GOT3 (cell line): ENCODE results near the gene EPB41L4A.
"Not testable (repeated sequence)": the region's sequence is repeated elsewhere in the genome, so short reads cannot be mapped to it uniquely, and the experiment has no call there.

Experiments
- DNase-seq: peaks from one replicate; lab custom pipeline; 2025; ENCODE audit warnings: mixed read lengths; lab: John Stamatoyannopoulos, UW

EPB41L4A gene

DNA sequence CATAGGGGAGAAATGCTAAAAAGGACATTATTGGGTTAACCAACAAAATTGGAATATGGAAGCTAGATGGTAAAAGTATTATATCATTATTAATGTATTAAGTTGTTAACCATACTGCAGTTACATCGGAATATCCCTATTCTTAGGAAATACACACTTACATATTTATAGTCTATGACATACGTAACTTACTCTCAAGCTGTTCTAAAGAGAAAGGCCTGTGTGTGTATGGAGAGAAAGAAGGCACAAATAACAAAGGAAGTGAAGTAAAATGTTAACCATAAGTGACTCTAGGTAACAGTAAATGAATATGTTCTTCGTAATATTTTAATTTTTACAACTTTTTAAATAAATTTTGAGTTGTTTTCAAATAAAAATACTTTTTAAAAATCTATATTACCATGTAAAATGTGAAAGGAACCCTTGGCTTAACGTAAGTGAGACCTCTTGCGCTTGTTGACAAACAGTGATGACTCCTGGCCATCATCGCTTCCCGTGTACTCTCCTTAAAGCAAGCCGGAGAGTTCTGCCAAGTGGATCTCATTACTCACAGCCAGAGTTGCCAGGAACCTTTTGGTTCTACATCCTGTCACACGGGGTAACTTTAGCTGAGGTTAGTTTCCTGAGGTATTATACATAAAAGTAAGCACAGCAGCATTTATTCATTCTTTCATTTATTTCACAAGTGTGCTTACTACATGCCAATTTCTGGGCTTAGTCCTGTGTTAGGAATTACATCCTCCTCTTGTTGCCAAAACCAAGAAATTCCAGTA is 165.4 kb downstream of the EPB41L4A start:
- DNase-seq = no peak

DNA sequence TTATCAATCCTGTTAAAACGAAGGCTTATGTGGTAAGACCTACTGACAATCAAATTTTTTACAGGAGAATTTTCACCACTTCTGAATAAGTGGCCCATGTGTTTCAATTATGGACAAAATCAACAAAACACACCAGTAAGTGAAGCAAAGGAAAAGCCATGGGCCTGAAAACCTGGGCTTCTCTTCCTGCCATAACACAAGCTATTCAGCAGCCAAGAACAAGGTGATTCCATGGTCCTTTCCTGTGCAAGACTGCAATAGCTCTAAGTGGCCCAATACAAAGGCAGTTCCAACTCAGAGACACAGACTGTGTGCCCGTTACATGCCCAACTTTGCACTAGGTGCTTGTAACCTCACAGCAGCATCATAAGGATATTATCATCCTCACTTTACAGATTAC is 168.5 kb downstream of the EPB41L4A start:
- DNase-seq = no peak

DNA sequence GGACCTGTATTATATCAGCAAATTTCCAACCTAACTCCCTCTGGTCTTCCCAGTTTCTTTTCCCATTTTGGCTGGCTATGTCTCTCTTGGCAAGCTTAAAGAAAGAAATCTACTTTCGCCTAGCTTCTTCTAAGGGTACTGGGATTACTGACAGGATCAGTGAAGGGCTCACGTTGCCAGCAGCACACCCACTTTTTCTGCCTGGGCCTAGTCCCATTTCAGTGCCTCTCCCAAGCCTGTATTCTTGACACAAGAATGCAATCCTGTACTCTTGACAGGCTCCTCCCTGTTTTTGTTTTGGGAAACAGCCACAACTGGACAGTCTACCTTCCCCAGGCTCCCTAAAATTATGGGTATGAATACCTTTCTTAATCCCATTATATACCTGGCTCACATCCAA is 170.5 kb downstream of the EPB41L4A start:
- DNase-seq = no peak

DNA sequence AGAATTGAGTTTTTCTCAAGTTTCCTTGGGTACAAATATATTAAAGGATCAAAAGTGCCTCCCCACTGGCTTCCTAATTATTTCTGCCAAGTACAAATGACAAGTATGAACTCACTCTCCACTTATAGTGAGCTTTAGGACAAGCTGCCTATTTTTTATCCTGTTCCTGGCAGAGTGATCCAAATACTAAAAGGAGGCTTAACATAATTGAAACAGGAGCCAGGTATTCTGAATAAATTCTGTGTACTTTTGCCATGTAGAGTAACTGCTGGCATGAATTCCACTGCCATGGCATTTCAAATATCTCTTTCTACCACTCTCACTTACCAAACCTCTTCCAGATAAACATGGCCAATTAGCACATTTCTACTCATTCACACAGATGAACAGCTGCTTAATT is 171.1 kb downstream of the EPB41L4A start:
- no peak for DNase-seq

DNA sequence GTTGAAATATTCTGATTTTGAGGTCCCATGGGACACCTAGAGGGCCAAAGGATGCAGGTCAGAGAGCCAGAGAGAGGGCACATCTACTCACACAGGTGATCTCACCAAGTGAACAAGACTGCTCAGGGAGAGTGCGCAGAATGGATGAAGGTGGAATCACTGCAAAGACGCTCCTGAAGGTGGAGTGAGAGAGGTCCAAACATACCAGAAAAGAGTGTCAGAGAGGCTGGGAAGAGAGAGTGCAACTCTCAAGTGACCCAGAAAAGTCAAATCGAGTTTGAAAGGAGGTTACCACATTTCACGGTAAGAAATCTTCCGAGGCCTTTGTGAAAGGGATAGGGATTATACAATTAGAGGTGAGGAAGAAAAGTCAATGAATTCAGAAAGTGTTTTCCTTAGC is 173.4 kb downstream of the EPB41L4A start:
- DNase-seq = no peak

DNA sequence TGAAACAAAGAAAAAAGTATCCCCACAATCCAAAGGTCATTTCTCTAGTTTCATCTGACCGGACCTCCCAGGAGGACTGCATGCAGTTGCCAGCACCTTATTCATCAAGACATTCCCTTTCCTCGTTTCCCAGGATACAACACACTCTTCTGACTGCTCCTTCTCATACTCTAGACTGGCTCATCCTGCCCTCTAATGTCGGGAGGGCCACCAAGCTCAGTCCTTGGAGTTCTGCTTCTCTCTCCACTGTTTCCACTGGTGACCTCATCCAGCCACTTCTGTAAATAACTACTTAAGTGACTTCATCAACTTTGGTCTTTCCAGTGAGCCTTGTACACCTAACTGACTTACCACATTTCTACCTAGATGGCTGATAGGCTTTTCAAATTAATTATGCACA is 179.1 kb downstream of the EPB41L4A start:
- DNase-seq = no peak

DNA sequence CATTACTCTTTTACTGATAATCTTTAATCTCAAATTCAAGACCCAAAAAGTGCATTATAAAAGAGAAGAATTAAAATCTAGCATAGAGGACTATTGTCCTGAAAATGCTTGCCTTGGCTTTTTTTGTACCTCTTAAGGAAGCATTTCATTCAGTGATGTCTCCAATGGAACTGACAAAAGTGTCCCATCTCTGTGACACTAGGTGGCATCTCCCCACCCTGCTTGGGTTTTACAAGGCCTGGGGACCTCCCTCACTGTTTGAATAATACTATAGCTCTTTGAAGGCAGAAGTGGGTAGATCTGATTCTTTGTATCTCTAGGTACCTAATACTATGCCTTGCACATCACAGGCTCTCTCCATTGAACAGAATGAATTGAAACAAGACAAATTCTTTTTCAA is 180.6 kb downstream of the EPB41L4A start:
- no peak for DNase-seq

DNA sequence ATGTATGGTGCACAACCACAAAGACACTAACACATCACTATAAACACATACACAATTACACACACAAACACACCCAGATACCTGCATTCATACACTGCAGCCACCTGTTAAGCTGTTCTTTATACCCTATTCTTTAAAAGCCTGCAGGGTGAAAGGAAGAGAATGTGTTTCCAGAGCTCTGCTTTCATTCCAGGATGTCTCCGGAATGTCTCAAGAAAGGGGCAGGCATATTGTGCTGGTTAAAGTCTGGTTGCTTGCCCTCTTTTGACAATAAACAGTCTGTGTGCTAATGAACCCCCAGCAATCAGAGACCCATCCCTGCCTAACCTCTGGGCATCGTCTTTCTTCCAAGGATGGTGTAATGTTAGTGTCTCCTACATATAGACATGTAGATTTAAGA is 181.6 kb downstream of the EPB41L4A start:
- no peak for DNase-seq

DNA sequence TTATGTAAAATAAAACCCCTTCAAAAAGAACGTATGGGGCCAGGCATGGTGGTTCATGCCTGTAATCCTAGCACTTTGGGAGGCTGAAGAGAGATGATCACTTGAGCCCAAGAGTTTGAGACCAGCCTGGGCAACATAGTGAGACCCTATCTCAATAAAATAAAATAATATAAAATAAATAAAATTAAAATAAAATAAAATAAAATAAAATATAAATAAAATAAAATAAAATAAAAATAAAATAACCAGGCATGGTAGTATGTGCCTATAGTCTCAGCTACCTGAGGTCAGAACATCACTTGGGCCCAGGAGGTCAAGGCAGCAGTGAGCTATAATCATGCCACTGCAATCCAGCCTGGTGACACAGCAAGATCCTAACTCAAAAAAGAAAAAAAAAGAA is 185.1 kb downstream of the EPB41L4A start:
- no peak for DNase-seq

DNA sequence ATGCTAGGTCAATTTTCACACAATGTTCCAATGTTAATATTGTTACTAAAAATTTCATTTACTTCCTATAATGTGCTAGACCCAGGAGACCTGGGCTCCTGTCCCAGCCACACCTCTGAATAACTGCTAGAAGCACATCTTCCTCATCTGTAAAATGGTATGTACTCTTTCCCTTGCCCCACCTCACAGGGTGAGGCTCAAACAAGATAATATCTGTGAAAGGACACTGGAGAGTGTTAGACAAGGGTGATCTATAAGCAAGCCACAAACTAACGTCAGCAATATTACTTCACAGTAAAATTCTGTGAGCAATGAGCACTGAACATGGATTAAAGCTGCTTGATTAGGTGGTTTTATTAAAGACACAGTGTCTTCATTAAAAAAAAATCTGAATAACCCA is 186.4 kb downstream of the EPB41L4A start:
- no peak for DNase-seq

DNA sequence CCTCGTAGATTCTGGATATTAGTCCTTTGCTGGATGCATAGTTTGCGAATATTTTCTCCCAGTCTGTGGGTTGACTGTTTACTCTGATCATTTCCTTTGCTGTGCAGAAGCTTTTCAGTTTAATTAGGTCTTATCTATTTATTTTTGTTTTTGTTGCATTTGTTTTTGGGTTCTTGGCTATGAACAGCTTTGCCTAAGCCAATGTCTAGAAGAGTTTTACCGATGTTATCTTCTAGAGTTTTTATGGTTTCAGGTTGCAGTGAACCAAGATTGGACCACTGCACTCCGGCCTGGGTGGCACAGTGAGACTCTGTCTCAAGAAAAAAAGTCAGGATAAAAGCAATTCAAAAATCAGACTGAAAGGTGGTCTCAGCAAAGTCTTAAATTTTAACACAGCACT is 188.5 kb downstream of the EPB41L4A start:
- no peak for DNase-seq

DNA sequence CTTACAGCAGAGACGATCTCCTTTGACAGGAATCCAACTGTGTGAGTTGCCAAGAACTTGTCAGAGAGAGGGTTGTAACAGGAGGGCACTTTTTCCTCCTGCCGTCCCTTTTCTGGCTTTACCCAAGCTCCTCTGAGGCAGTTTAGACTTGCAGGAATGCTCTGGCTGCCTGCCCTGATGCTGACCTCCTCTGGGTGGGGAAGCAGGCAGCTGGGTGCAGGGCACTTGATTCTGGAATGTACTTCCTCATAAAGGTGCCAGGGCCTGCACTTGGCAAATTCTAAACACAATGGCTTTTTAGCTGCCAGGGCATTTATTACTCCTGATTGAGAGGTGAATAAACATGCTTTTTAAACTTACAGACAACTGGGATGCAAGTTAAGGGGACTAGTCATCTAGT is 190.4 kb downstream of the EPB41L4A start:
- no peak for DNase-seq

DNA sequence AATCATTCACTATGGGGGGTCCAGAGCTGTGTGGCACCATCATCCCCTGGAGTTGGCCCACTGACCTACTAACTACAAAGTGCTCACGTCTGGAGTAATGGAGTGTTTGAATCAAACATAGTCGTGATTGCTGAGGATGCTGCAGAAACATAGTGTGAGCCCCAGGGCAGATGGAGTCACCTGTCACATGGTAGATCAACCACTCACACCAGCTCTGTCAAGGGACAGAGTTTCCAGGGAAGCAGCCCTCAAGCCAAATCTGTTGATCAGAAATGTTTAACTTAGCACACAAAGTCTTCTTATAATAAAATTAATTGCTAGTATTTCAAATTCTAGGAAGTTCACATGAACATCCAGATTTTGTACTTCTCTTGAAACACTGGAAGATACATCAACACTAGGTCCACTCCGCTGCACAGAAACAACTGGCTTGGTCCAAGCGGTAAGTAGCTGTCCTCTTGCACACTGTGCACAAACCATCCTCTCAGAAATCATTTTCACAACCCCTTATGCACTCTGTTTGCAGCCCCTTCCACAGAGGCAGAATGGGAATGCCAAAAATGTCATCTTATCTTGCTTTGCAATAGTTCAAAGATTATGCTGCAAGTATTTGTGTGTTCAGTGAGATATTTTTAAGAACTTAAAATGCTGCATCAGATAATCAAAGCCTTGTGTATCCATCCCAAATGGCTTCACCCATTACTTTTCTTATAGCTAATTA is 191.0 kb downstream of the EPB41L4A start:
- DNase-seq = no peak

DNA sequence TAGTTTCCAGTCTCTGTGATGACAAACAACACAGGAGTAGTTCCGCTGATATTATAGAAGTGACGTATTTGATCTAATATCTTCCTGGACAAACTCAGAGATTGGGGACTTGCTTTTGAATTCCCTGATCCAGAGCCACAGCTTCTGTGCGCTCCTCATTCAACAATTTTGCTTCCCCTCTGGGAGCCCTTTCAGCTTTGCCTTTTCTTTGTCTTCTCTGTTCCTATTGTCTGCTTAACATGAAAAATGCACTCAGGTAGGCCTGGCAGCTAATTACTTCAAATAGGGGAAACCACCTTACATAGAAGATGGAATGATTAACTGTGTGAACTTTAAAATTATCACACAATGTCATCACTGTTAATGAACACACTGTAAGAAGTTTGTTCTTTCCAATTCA is 192.9 kb downstream of the EPB41L4A start:
- DNase-seq = no peak

DNA sequence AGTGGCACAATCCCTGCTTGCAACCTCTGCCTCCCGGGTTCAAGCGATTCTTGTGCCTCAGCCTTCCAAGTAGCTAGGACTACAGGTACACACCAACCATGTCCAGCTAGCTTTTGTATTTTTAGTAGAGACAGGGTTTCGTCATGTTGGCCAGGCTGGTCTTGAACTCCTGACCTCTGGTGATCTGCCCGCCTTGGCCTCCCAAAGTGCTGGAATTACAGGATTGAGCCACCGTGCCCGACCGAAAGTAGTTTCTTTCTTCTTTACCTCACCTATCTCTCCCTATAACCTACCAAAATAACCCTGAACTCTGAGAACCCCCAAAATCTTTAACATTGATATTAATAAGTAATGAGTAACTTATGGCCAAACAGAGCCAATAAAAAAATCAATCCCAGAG is 196.1 kb downstream of the EPB41L4A start:
- not testable (repeated sequence) for DNase-seq

DNA sequence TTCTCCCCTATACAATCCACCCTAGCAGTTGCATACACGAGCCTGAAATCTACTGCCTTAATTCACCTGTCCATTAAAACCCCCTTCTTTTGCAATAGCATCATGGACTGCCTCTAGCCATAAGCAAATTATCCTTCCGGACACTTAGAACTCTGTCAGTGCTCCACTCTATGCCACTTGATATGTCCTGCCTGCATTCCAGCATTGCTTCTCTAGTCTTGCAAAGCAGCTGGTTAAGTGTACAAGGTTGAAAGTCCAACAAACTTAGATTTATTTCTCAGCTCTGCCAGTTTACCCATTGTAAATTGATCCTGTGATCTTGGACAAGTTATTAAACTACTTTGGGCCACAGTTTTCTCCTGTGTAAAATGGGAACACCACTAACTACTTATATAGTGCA is 197.9 kb downstream of the EPB41L4A start:
- no peak for DNase-seq

DNA sequence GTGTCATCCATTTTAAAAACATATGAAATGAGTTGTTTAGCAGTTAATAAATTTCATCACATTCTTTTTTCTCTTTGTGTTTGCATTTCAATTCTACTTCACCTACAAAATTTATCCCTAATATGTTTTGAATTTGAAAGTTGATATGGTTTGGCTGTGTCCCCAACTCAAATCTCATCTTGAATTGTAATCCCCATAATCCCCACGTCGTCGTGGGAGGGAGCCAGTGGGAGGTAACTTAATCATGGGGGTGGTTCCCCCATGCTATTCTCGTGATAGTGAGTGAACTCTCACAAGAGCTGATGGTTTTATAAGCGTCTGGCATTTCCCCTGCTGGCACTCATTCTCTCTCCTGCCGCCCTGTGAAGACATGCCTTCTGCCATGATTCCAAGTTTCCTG is 200.1 kb downstream of the EPB41L4A start:
- no peak for DNase-seq

DNA sequence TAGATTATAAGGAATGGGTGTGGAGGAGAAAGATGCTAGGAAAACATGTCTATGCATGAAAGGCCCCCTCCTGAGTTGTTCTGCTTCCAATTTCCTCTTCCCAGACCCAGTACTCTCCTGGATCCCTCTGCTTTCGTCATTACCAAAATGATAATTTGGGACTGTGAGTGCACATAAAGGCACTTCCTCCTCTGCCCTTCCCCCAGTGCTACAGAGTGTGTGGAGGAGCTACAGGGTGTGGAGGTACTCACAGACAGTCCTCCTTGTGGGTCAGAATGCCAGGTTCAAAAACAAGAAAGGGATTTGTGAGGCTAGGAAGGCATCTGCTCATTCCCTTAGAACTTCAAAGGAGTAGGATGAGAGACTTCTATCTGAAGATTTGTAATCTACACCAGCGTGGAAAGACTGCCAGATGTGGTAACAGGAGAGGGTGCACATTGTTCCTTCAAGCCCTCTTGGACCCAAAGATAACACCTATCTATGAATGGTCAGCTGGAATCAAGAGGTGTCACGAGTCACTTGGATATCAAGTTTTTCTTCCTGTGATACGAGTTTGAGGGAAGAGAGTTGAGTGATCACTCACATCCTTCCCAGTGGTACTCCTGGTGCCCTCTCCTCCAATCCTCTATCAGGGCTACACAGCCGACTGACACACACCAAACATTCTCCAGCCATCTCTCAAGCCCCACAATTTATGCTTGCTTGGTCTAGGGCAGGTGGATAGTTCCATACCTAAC is 201.1 kb downstream of the EPB41L4A start:
- DNase-seq = no peak

DNA sequence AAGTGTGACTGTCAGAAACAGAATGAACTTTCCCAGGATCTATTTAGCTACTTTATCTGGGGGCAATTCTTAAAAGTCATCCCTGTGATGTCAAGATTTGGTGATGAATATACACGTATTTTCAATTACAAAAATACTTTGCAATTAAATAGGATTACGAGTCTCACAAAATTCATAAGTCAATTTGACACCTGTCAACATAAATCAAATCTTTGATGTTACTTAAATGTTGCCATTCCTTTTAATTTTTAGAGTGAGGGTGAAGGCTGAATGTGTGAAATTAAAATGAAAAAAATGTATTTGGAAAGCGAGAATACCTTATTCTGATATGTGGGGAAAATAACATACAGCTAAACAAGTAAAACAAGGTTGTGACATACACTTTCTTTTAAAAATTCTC is 202.9 kb downstream of the EPB41L4A start:
- DNase-seq = no peak

DNA sequence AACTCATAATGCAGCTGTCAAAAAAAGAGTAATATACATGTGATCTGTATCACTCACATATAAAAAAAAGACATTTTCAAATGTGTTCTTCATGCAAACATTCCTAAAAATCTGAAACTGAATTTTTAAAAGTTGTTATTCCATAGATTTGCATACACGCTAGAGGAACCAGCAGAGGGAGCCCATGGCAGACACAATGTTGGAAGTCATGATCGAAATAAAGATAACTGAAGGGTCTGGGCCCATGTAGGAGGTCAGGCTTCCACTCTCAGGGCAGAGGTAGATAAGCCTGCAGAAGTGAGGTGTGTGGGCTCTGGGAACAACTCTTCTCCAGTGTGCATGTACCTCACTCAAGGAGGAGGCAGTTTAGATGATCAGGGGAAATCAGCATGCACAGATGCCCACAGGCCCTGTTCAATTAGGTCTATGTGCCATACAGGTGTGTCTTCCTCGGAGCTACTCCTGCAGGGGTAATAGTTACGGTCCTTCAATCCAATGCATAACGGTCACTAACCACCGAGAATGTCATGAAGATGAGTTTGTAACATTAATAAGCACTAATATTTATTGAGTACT is 208.6 kb downstream of the EPB41L4A start:
- no peak for DNase-seq

DNA sequence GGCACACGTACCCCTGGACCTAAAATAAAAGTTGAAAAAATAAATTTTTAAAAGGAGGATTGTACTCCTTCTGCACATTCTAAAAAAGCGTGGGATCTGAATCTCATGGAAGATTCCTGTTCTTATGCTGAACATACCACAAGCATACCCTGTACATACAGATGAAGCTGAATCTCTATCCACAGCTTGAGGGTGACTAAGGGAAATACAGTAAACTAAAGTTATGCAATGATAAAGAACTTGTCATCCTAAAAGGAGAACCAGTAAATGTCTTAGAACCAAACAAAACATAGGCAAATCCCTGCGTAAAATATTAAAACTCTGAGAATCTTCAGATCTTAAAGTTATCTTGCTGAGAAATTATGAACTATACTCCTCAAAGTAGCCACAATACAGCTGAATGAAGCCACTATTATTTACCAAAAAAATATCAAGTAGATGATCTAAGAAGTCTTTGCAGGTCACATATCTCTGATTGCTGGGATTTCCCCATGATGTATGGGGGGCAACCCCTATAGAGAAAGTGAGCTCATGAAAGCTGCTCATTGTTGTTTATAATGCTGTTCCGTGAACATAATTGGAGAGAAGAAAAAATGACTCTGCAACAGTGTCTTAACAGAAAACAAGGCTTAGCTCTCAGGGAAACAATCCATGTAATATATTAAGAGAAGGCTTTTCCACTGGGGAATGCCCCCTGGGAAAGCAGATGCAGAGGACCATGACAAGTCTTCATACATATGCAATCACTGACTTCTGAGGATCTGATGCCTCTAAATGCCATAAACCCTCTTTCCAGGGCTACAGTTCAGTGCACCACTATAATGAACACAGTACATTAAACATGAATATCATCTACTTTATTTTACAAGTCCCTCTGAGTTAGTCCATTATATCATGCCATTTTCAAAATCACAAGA is 210.1 kb downstream of the EPB41L4A start:
- no peak for DNase-seq

DNA sequence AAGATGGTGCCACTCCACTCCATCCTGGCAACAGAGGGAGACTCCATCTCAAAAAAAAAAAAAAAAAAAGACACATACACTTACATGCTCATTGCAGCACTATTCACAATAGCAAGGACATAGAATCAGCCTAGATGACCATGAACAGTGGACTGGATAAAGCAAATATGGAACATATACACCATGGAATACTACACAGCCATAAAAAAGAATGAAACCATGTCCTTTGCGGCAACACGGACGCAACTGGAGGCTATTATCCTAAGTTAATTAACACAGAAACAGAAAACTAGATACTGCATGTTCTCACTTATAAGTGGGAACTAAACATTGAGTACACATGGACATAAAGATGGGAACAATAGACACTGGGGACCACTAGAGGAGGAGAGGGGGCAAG is 210.9 kb downstream of the EPB41L4A start:
- not testable (repeated sequence) for DNase-seq
